Keratinocyte (primary cell): ENCODE data around the gene TENM3. TPM values are rescaled to one million over a fixed set of nuclear protein-coding genes. Genes with fewer than 3 reads are reported as not detected.

Experiments
- DNase-seq: peaks from one replicate; pipeline ENCODE4 v3.0.0-alpha.2; 2011; ENCODE audit warnings: low read depth, missing footprints, low spot score
- FAIRE-seq: peaks from 2 replicates; lab custom pipeline; 2011; peaks lifted over from hg19 to GRCh38; lab: Jason Lieb, UNC
- H2AFZ ChIP-seq: 2 replicates; pipeline ENCODE4 v1.6.0; 2012; ENCODE audit warnings: low read length, control low read depth, inconsistent platforms; ENCODE audit not compliant: control insufficient read depth
- H3K27ac ChIP-seq: 2 replicates; pipeline ENCODE4 v1.5.1; 2011; ENCODE audit warnings: low read length; ENCODE audit not compliant: control insufficient read depth, insufficient read depth
- H3K27me3 ChIP-seq: 3 replicates; pipeline ENCODE4 v1.6.0; 2011; ENCODE audit warnings: low read length; ENCODE audit not compliant: control insufficient read depth, insufficient read depth; ENCODE audit errors: extremely low read depth
- H3K36me3 ChIP-seq, 2 experiments: 2 replicates in 1 of 2; 3 replicates in 1 of 2; pipeline ENCODE4 v1.5.1; 2011; ENCODE audit warnings: low read length in 2 of 2, mild to moderate bottlenecking in 1 of 2; ENCODE audit not compliant: control insufficient read depth in 2 of 2, insufficient read depth in 2 of 2; ENCODE audit errors: extremely low read depth in 1 of 2
- H3K4me1 ChIP-seq: 3 replicates; pipeline ENCODE4 v1.5.1; 2011; ENCODE audit warnings: low read length; ENCODE audit not compliant: control insufficient read depth, insufficient read depth; ENCODE audit errors: extremely low read depth
- H3K4me2 ChIP-seq: 3 replicates; pipeline ENCODE4 v1.6.0; 2011; ENCODE audit warnings: low read depth, low read length; ENCODE audit not compliant: control insufficient read depth, insufficient read depth; ENCODE audit errors: extremely low read depth
- H3K4me3 ChIP-seq, 3 experiments: fragments of 200-600 bp in 1 of 3; sonication (generic) in 1 of 3; 2 replicates in 2 of 3; 3 replicates in 1 of 3; pipeline ENCODE4 v1.5.1; 2011 to 2016; ENCODE audit warnings: low read length in 3 of 3, mild to moderate bottlenecking in 3 of 3, control low read depth in 2 of 3, inconsistent platforms in 1 of 3, low read depth in 1 of 3, mixed read lengths in 1 of 3, mixed run types in 1 of 3, moderate library complexity in 1 of 3; ENCODE audit not compliant: control insufficient read depth in 2 of 3, insufficient read depth in 2 of 3; ENCODE audit errors: extremely low read depth in 1 of 3
- H3K79me2 ChIP-seq: 2 replicates; pipeline ENCODE4 v1.6.0; 2012; ENCODE audit warnings: low read length; ENCODE audit not compliant: control insufficient read depth, insufficient read depth
- H3K9ac ChIP-seq: 3 replicates; pipeline ENCODE4 v1.6.0; 2011; ENCODE audit warnings: low read length; ENCODE audit not compliant: control insufficient read depth, insufficient read depth; ENCODE audit errors: extremely low read depth
- H3K9me1 ChIP-seq: 3 replicates; pipeline ENCODE4 v1.6.0; 2011; ENCODE audit warnings: low read length; ENCODE audit not compliant: control insufficient read depth, insufficient read depth; ENCODE audit errors: extremely low read depth
- H3K9me3 ChIP-seq: 2 replicates; pipeline ENCODE4 v1.5.1; 2012; ENCODE audit warnings: low read depth, low read length; ENCODE audit not compliant: control insufficient read depth
- H4K20me1 ChIP-seq: 3 replicates; pipeline ENCODE4 v1.6.0; 2011; ENCODE audit warnings: low read length; ENCODE audit not compliant: control insufficient read depth, insufficient read depth; ENCODE audit errors: extremely low read depth
- CTCF ChIP-seq, 3 experiments: IDR thresholded peaks in 1 of 3; conservative IDR thresholded peaks in 1 of 3; optimal IDR thresholded peaks in 1 of 3; 2 replicates in 2 of 3; 3 replicates in 1 of 3; pipeline versions ENCODE3 to v1.5.1; 2011; ENCODE audit warnings: low read length in 3 of 3, mild to moderate bottlenecking in 3 of 3, moderate library complexity in 2 of 3, control low read depth in 1 of 3, inconsistent platforms in 1 of 3; ENCODE audit not compliant: insufficient read depth in 2 of 3; ENCODE audit errors: extremely low read depth in 1 of 3
- EZH2 ChIP-seq: IDR thresholded peaks from one replicate; pipeline ENCODE4 v1.6.1; 2012; ENCODE audit warnings: inconsistent platforms, mild to moderate bottlenecking, low read length, moderate library complexity
- dilution Hi-C: fragments of 300-500 bp; cut with MboI; formaldehyde crosslinking; loops from one replicate; pipeline ENCODE4 v1.7.0; 2020; ENCODE audit warnings: low sequenced_read_pairs; ENCODE audit not compliant: extremely low pct_ligation_motif_present
- polyA plus RNA-seq, 5 experiments: library from polyadenylated mRNA; depleted of rRNA in 3 of 5; stranded (reverse) in 3 of 5; stranded (forward) in 1 of 5; unstranded in 1 of 5; fragments of >200 nt; gene quantifications; 1 replicate in 1 of 5; 2 replicates in 3 of 5; 3 replicates in 1 of 5; pipeline versions ENCODE4 v1.2.1 to v1.2.3, GENCODE V29; 2011 to 2012; ENCODE audit warnings: missing spikeins in 2 of 5, low read depth in 1 of 5, low replicate concordance in 1 of 5

TENM3 gene
- polyA plus RNA-seq, 1 donor (not counting 4 experiments of a cell fraction or from before 2014, with no cell fraction given) = 17.0 TPM

- no peaks in the 10 kb centered on the region for H4K20me1 ChIP-seq
- H3K27ac ChIP-seq = no peak overlapping the region
- DNase-seq (no peak), FAIRE-seq (no peak)
- H3K79me2 ChIP-seq = no peaks in the 10 kb centered on the region
- H3K4me2 ChIP-seq = peak overlapping the region; percentile 51
- H2AFZ ChIP-seq = peak overlapping the region; percentile 30
- H3K9ac ChIP-seq = no peak overlapping the region
- H3K9me1 ChIP-seq = no peaks in the 10 kb centered on the region
- TF ChIP-seq EZH2 (no peak), CTCF (optimal IDR thresholded peaks at IDR 0.05 in 1 of 3, IDR thresholded peaks at IDR 0.05 in 1 of 3, conservative IDR thresholded peaks at IDR 0.05 in 1 of 3; ENCODE audit: extremely low read depth in 1 of 3, insufficient read depth in 2 of 3, low read length in 3 of 3) (no peak)
- H3K4me1 ChIP-seq = peaks cover 13% of the 10 kb centered on the region
- H3K27me3 ChIP-seq = no peaks in the 10 kb centered on the region
- dilution Hi-C loops = no loop called here
- H3K9me3 ChIP-seq = no peaks in the 10 kb centered on the region
- no peaks in the 10 kb centered on the region for H3K36me3 ChIP-seq
- no peak overlapping the region for H3K4me3 ChIP-seq
Measured at GRCh38 chr4:182576601-182577289, 333.5 kb downstream of the TENM3 start.

- no peak for DNase-seq
- dilution Hi-C loops = no loop called here
- Histone ChIP-seq H3K27ac (no peak overlapping the region), H3K9ac (no peak overlapping the region), H3K4me3 (no peak overlapping the region), H2AFZ (no peak overlapping the region), H3K4me2 (peak overlapping the region; percentile 51), H4K20me1 (no peaks in the 10 kb centered on the region), H3K79me2 (no peaks in the 10 kb centered on the region), H3K27me3 (no peaks in the 10 kb centered on the region), H3K9me1 (no peaks in the 10 kb centered on the region), H3K4me1 (peaks cover 19% of the 10 kb centered on the region), H3K9me3 (no peaks in the 10 kb centered on the region), H3K36me3 (no peaks in the 10 kb centered on the region)
- TF ChIP-seq EZH2 = no peak
- no peak for TF ChIP-seq CTCF (optimal IDR thresholded peaks at IDR 0.05 in 1 of 3, IDR thresholded peaks at IDR 0.05 in 1 of 3, conservative IDR thresholded peaks at IDR 0.05 in 1 of 3; ENCODE audit: extremely low read depth in 1 of 3, insufficient read depth in 2 of 3, low read length in 3 of 3)
- FAIRE-seq = no peak
Measured at GRCh38 chr4:182577411-182577810, 334.2 kb downstream of the TENM3 start.
